GM18507 (cell line): ENCODE results near the gene ACSF2.
"Not testable (repeated sequence)": the region's sequence is repeated elsewhere in the genome, so short reads cannot be mapped to it uniquely, and the experiment has no call there.

Source experiments
- DNase-seq: peaks from one replicate; pipeline ENCODE4 v3.0.0; 2011; ENCODE audit warnings: low read depth; ENCODE audit not compliant: insufficient read length; ENCODE audit errors: extremely low spot score
- FAIRE-seq: peaks from 2 replicates; lab custom pipeline; 2011; peaks lifted over from hg19 to GRCh38; lab: Jason Lieb, UNC

Gene ACSF2

GRCh38 chr17:50459756-50460155 is 33.7 kb downstream of the ACSF2 start:
- DNase-seq (no peak), FAIRE-seq (no peak)

DNA sequence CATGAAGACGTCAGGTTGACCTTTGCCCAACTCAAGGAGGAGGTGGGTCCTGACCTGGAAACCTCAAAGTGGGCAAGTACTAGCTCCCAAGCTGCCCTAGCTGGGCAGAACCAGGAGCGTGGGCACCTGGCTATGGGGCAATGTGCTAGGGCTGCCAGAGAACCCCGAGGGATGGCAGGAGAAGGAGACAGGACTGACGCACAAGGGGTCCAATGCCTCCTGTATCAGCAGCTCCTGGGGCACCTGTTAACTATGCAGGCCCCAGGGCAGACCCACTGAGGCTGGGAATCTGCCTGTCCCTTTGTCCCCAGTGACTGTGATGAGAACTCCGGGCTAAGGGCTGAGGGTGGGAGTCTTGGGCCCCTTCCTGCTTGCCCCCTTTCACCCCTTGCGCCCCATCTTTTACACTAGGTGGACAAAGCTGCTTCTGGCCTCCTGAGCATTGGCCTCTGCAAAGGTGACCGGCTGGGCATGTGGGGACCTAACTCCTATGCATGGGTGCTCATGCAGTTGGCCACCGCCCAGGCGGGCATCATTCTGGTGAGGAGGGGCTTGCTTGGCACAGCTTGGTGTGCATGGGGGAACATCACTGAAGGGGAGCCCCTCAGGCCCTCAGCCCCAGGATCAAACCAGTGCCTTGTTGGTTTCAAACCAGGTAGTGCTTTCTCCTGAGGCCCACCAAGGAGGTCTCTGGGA is 35.0 kb downstream of the ACSF2 start:
- no peak for FAIRE-seq
- no peak for DNase-seq

DNA sequence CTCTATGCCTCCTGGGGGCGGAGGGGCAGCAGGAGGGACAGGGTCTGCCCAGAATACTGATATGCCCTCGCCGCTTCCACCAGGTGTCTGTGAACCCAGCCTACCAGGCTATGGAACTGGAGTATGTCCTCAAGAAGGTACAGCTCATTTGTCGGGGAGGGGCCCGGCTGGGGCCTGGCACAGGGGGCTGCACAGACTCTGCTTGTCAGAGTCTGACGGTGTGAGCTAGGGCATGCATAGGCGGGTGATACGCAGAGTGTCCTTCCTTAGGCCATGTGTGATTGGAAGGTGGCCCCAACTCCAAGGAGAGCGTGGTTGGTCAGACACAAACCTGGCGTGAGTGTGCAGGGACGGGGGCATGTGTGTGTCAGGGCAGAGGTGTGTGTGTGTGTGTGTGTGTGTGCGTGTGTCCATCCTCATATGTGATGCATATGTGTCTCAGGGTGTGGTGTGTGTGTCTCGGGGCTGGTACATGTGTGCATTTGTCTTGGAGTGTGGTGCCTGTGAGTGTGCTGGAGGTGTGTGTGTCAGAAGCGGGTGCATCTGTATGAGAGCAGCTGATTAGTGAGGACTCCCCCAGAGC is 35.6 kb downstream of the ACSF2 start:
- DNase-seq: no peak
- no peak for FAIRE-seq

- FAIRE-seq (no peak), DNase-seq (no peak)
These were observed 36.4 kb downstream of the ACSF2 start for GRCh38 chr17:50462446-50462845.

DNA sequence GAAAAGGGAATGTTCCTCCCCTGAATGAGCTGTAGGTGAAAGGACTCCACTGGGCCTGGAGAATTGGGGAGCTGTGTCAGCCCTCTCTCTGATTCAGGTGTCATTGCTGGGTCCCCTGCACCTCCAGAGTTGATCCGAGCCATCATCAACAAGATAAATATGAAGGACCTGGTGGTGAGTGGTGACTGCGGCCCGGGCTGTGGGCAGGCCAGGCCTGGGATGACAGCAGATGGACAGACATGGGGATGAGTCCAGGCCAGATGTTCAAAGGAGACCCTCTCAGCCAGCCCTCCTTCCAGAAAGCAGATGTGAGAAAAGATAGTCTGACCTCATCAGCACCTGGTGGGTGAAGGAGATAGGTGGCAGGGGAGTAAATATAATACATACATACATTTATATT is 38.1 kb downstream of the ACSF2 start:
- no peak for FAIRE-seq

DNA sequence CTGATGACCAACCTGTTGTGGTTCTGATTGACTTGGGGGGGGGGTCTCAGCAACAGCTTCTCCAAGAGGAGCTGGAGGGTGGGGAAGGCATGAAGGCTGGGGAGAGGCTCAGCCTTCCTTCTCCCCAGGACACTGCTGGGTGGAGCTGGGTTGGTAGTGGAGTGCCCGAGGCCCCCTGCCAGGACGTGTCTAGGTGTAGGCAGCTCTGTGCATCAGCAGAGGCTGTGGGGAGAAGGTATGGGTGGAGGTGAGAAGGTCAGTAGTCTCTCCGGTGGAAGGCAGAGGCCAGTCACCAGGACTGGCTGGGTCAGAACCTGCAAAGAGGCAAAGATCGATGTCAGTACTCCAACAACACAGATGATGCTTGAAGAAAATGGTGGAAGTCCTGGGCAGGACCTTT is 38.7 kb downstream of the ACSF2 start:
- FAIRE-seq: no peak

More for the DNA sequence above, 38.1 kb downstream of the ACSF2 start:
- no peak for DNase-seq

DNA sequence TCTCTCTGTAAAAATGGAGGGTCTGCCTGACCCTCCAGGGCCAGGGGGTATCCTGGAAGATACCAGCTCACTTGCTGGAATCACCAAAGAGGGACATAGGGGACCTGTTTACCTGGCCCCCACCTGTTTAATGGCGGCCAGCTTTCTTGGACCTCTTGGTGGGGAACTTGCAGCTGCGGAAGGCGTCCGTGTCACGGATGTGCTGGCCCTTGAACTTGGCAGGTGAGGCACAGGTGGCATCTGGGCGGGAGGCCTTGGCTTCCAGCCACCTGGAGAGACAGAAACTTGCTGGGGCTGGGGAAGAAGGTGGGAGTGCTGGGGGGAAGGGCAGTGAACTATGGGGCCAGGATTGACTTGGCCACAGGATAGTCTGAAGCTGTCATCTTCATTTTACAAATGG is 39.2 kb downstream of the ACSF2 start:
- no peak for FAIRE-seq
- DNase-seq: no peak

More for the DNA sequence above, 38.7 kb downstream of the ACSF2 start:
- no peak for DNase-seq

- FAIRE-seq (no peak), DNase-seq (no peak)
These were observed 39.6 kb downstream of the ACSF2 start for GRCh38 chr17:50465635-50466034.

GRCh38 chr17:50466371-50467113 is 40.5 kb downstream of the ACSF2 start:
- DNase-seq (no peak), FAIRE-seq (no peak)

DNA sequence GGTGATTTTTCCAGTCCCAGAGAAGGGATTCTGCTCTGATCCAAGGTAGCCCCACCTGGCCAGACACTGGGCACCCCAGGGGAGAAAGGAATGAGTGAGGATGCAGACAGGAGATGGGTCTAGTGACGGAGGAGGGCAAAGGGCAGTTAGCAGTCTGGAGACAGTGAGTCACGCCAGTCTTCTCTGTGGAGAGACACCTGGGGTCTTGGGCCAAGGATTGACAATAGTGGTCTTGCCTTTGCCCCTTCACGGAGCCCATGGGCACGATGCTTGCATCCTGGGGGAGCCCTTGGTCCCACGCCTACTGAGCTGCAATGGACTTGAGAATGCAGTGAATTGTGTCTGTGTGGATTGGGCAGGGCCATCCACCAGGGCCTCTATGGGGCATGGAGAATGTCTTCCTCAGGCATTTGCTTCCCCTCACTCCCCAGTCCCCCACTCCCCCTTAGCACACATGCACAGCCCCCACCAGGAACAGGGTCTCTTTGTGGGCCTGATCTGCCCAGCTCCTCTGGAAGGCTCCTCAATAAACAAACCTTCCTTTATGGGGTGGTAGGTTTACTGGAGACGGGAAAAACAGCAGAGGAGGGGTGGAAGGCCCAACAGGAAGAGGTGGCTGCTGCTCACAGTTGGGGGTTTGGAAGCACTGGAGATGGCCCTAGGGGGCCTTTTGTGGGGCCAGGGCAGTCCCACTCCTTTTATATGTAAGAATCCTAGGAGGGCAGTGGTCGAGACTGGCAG is 41.3 kb downstream of the ACSF2 start:
- DNase-seq (no peak), FAIRE-seq (no peak)

- no peak for FAIRE-seq
- no peak for DNase-seq
These were observed 41.9 kb downstream of the ACSF2 start for GRCh38 chr17:50467855-50468303.

DNA sequence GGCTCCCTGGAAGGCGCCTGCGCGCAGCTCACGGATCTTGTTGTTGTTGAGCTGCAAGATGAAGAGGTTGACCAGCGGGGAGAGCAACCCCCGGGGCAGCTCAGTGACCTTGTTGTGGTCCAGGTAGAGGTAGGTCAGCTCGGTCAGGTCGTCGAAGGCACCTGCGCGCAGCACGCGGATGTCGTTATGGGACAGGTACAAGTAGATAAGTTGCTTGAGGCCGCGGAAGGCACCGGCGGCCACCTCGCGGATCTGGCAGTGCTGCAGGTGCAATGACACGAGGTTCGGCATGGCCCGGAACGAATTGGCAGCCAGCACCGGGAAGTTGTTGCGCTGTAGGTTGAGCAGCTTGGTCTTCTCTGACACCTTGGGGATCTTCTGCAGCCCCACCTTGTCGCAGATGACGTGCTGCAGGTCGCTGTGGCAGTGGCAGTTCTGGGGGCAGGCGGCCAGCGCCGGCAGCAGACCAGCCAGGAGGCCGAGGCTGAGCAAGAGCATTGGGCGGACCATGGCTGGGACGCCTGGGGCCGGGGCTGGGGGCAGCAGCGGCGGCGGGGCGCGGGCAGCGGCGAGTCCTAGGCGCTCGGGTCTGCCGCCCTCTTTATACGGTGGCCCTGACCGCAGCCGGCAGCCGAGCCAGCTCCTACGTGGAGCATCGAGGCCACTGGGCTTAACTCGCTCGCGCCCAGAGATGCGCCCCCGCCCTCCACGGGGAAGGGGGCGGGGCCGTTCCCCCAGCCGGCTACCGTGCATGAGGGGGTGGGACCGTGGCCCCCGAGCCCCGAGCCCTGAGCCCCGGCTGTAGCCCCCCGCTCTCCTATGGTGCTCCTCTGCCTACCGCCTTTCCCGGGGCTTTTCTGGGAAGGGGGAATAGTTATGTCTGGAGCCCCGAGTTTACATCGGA is 42.5 kb downstream of the ACSF2 start, which contains the start of gene CHAD:
Gene CHAD (minus strand): TSS at position 577 of the 904 bp plus-strand sequence. CDS start 67 bp downstream, at position 510.
- FAIRE-seq (no peak), DNase-seq (no peak)

- no peak for DNase-seq
- FAIRE-seq: no peak
These were observed 43.2 kb downstream of the ACSF2 start for GRCh38 chr17:50469208-50469605.

DNA sequence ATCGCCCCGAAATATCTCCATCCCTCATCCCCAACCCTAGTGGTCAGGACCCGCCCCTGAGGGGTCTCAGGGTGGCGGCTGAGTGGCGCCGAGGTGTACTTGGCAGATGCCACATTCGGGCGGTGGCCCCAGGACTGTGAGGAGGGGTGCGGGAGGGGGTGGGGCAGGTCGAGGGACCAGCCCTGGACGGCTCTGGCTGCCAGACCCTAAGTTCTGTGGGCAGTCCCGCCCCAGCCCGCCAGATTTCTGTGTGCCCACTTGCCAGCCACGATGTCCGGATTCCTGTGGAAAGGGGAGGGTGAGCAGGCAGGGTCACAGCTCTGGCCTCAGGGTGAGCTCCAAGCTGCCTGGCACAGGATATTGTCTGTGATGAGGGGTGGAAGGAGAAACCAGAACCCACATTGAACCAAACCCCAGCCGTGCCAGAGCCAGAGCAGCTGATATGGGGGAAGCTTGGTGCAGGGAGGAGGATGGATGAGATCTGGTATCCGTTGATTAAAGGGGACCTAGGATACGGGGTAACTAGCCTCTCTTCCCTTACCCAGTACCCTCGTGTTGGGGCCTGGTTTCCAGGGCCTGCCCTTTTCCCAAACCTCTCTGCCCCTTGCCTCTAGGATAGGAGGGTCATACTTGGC is 43.8 kb downstream of the ACSF2 start:
- DNase-seq (no peak), FAIRE-seq (no peak)

- no peak for DNase-seq
- FAIRE-seq: no peak
These were observed 44.4 kb downstream of the ACSF2 start for GRCh38 chr17:50470426-50470825.

DNA sequence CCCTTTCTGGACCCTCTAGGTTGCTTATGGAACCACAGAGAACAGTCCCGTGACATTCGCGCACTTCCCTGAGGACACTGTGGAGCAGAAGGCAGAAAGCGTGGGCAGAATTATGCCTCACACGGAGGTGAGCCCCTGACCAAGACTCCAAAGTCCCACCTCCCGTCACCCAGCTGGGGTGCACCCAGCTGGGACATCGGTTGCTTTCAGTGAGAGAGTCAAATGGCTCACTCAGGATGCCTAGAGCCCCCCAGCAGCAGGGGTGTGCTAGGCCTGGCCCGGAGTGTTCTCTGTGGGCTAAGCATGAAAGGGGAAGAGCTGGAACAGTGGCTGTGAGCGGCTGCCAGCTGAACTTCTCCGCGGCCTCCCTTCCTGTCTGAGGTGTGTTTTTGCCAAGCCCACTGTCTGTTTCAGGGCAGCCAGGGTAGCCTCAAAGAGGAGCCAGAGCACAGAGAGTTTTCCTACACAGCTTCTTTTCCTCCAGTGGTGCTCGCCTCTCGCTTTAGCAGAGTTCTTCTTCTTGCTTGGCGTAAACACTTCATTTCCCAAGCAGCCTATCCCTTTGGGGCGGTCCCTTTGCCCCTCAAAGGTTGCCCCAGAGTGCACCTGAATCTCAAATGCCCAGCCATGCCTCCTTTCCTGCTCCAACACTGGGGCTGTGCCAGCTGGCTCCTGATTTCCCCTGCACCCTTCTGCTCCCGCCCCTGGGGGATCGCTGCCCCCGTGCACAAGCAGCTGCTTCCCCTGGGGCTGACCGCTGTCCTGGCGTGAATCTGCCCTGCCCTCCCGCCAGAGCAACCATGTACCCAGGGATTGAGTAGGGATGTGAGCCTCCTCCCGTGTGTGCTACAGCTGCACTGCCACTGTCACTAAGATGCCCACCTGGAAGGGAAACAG is 45.2 kb downstream of the ACSF2 start:
- DNase-seq (no peak), FAIRE-seq (no peak)

DNA sequence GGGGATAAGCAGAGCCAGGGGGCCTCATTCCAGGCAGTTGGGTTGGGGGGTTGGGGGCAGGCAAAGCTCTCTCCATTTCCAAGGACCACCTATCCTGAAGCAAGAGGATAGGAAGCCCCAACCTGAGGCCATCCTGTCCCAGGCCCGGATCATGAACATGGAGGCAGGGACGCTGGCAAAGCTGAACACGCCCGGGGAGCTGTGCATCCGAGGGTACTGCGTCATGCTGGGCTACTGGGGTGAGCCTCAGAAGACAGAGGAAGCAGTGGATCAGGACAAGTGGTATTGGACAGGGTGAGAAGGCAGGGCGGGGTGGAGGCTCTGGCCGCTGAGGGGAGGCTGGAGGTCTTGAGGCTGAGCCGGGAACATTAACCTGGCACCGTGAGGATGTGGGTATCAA is 46.3 kb downstream of the ACSF2 start:
- no peak for FAIRE-seq
- DNase-seq: no peak

GRCh38 chr17:50472761-50473161 is 46.7 kb downstream of the ACSF2 start:
- FAIRE-seq, DNase-seq: not testable (repeated sequence)
